ENCODE measurements around the gene MCRIP1.

- TF ChIP-seq CTCF (conservative IDR thresholded peaks at IDR 0.05; ENCODE audit: low read depth, low read length), result no peak
- no peak for TF ChIP-seq RFX5 (IDR thresholded peaks at IDR 0.05; ENCODE audit: low read depth, low read length)
- no peak for TF ChIP-seq MXI1 (IDR thresholded peaks at IDR 0.05; ENCODE audit: borderline replicate concordance, low read depth, low read length)
- no peak for TF ChIP-seq SMC3 (IDR thresholded peaks at IDR 0.05; ENCODE audit: low read depth, low read length)
- no peak for TF ChIP-seq POLR2A (IDR thresholded peaks at IDR 0.05; ENCODE audit: low read depth, low read length)
These were observed 7.1 kb downstream of the MCRIP1 start for GRCh38 chr17:81825841-81826466.
